Measurements from ENCODE around the gene OR13A1. TPM values are rescaled to one million over a fixed set of nuclear protein-coding genes. Genes with fewer than 3 reads are reported as not detected.
"Not testable (repeated sequence)": the region's sequence is repeated elsewhere in the genome, so short reads cannot be mapped to it uniquely, and the experiment has no call there.

The OR13A1 gene
- total RNA-seq, 2 experiments from 2014 or later: not detected

GRCh38 chr10:45353186-45353585 is 37.8 kb upstream of the OR13A1 start:
- Mint-ChIP-seq H3K27me3 (peaks cover 3% of the 10 kb centered on the region), H3K4me3 (no peak overlapping the region), H3K27ac (no peak overlapping the region), H3K9me3 (peaks cover 5% of the 10 kb centered on the region), H3K4me1 (ENCODE audit: low read depth) (peaks cover 12% of the 10 kb centered on the region), H3K36me3 (ENCODE audit: low read depth) (no peaks in the 10 kb centered on the region)
- POLR2A ChIA-PET: no interaction called here
- CTCF ChIA-PET: interaction anchor here (1.2 kb wide), 1 partner anchor 24 kb away, joined by 3 read pairs; no protein-coding TSS in a partner anchor
- TF ChIP-seq CTCF (IDR thresholded peaks at IDR 0.05): no peak
- DNase-seq (no peak), ATAC-seq (peak; percentile 37)
- intact Hi-C loops (cut with micrococcal nuclease): no loop called here

- H3K4me1 Mint-ChIP-seq (ENCODE audit: low read depth); H3K9me3 Mint-ChIP-seq; H3K36me3 Mint-ChIP-seq (ENCODE audit: low read depth); H3K27me3 Mint-ChIP-seq; H3K27ac Mint-ChIP-seq; ATAC-seq; POLR2A ChIA-PET; CTCF ChIA-PET; H3K4me3 Mint-ChIP-seq; intact Hi-C loops (cut with micrococcal nuclease); DNase-seq: not testable (repeated sequence)
Measured at GRCh38 chr10:45348196-45348765, 32.9 kb upstream of the OR13A1 start.

GRCh38 chr10:45347464-45347863 is 32.1 kb upstream of the OR13A1 start:
- CTCF ChIA-PET; H3K27ac Mint-ChIP-seq; H3K36me3 Mint-ChIP-seq (ENCODE audit: low read depth); H3K9me3 Mint-ChIP-seq; ATAC-seq; H3K4me3 Mint-ChIP-seq; H3K27me3 Mint-ChIP-seq; intact Hi-C loops (cut with micrococcal nuclease); POLR2A ChIA-PET; DNase-seq; H3K4me1 Mint-ChIP-seq (ENCODE audit: low read depth): not testable (repeated sequence)

- intact Hi-C loops (cut with micrococcal nuclease); H3K9me3 Mint-ChIP-seq; H3K27ac Mint-ChIP-seq; ATAC-seq; H3K4me1 Mint-ChIP-seq (ENCODE audit: low read depth); H3K36me3 Mint-ChIP-seq (ENCODE audit: low read depth); DNase-seq; H3K4me3 Mint-ChIP-seq; CTCF ChIA-PET; H3K27me3 Mint-ChIP-seq; POLR2A ChIA-PET: not testable (repeated sequence)
Measured at GRCh38 chr10:45346652-45347335, 31.4 kb upstream of the OR13A1 start.

- H3K36me3 Mint-ChIP-seq (ENCODE audit: low read depth); ATAC-seq; POLR2A ChIA-PET; H3K9me3 Mint-ChIP-seq; H3K27ac Mint-ChIP-seq; DNase-seq; intact Hi-C loops (cut with micrococcal nuclease); CTCF ChIA-PET; H3K4me1 Mint-ChIP-seq (ENCODE audit: low read depth); H3K27me3 Mint-ChIP-seq; H3K4me3 Mint-ChIP-seq: not testable (repeated sequence)
Measured at GRCh38 chr10:45340420-45340819, 25.0 kb upstream of the OR13A1 start.

GRCh38 chr10:45339894-45340293 is 24.5 kb upstream of the OR13A1 start:
- H3K27ac Mint-ChIP-seq: no peak overlapping the region
- intact Hi-C loops (cut with micrococcal nuclease): no loop called here

GRCh38 chr10:45331824-45332223 is 16.4 kb upstream of the OR13A1 start:
- POLR2A ChIA-PET; CTCF ChIA-PET; intact Hi-C loops (cut with micrococcal nuclease); DNase-seq; H3K36me3 Mint-ChIP-seq (ENCODE audit: low read depth); H3K4me3 Mint-ChIP-seq; H3K27ac Mint-ChIP-seq; ATAC-seq; H3K4me1 Mint-ChIP-seq (ENCODE audit: low read depth): not testable (repeated sequence)
- H3K9me3 Mint-ChIP-seq: peaks cover 11% of the 10 kb centered on the region
- peaks cover 16% of the 10 kb centered on the region for H3K27me3 Mint-ChIP-seq

More at GRCh38 chr10:45339894-45340293, 24.5 kb upstream of the OR13A1 start:
- CTCF ChIA-PET: no interaction called here
- H3K4me1 Mint-ChIP-seq (ENCODE audit: low read depth): no peaks in the 10 kb centered on the region
- POLR2A ChIA-PET: no interaction called here
- ATAC-seq (no peak), DNase-seq (no peak)
- no peak overlapping the region for H3K4me3 Mint-ChIP-seq
- H3K9me3 Mint-ChIP-seq: no peaks in the 10 kb centered on the region
- no peaks in the 10 kb centered on the region for H3K36me3 Mint-ChIP-seq (ENCODE audit: low read depth)
- peaks cover 2% of the 10 kb centered on the region for H3K27me3 Mint-ChIP-seq
- TF ChIP-seq CTCF (IDR thresholded peaks at IDR 0.05): no peak

GRCh38 chr10:45326864-45327263 is 11.5 kb upstream of the OR13A1 start:
- POLR2A ChIA-PET; H3K27ac Mint-ChIP-seq; CTCF ChIA-PET; H3K36me3 Mint-ChIP-seq (ENCODE audit: low read depth); ATAC-seq; H3K4me1 Mint-ChIP-seq (ENCODE audit: low read depth); DNase-seq; intact Hi-C loops (cut with micrococcal nuclease); H3K4me3 Mint-ChIP-seq: not testable (repeated sequence)
- peaks cover 14% of the 10 kb centered on the region for H3K9me3 Mint-ChIP-seq
- H3K27me3 Mint-ChIP-seq: peaks cover 17% of the 10 kb centered on the region

Measured in activated CD8-positive, alpha-beta T cell treated with anti-CD3 and anti-CD28 coated beads for 36 hours (primary cell).